Gastroesophageal sphincter (tissue), 3 donors: ENCODE measurements around the gene DACT2.

Source experiments
- EP300 ChIP-seq: sonication (generic); formaldehyde crosslinking; IDR thresholded peaks from one replicate; pipeline ENCODE4 v1.6.1; 2017; ENCODE audit warnings: antibody characterized with exemption, mild to moderate bottlenecking
- POLR2A ChIP-seq, 2 donors: fragments of 450-650 bp; IDR thresholded peaks; one replicate each; pipeline ENCODE4 v1.6.1; 2017; ENCODE audit warnings: antibody characterized with exemption in 2 of 2, mild to moderate bottlenecking in 2 of 2, moderate library complexity in 1 of 2
- POLR2AphosphoS5 ChIP-seq: sonication (generic); formaldehyde crosslinking; IDR thresholded peaks from one replicate; pipeline ENCODE4 v1.6.1; 2017; ENCODE audit warnings: antibody characterized with exemption
- TF ChIP-seq, protein P1 (sequence below), 4 experiments: fragments of 200-600 bp in 2 of 4; fragments of 450-650 bp in 2 of 4; sonication (generic) in 1 of 4; IDR thresholded peaks; one replicate each; pipeline ENCODE4 v1.5.1; 2017 to 2019; ENCODE audit warnings: antibody characterized with exemption in 4 of 4, mild to moderate bottlenecking in 2 of 4, moderate library complexity in 2 of 4

GRCh38 chr6:168278904-168279303 is 40.7 kb downstream of the DACT2 start:
- TF ChIP-seq, protein P1, sequence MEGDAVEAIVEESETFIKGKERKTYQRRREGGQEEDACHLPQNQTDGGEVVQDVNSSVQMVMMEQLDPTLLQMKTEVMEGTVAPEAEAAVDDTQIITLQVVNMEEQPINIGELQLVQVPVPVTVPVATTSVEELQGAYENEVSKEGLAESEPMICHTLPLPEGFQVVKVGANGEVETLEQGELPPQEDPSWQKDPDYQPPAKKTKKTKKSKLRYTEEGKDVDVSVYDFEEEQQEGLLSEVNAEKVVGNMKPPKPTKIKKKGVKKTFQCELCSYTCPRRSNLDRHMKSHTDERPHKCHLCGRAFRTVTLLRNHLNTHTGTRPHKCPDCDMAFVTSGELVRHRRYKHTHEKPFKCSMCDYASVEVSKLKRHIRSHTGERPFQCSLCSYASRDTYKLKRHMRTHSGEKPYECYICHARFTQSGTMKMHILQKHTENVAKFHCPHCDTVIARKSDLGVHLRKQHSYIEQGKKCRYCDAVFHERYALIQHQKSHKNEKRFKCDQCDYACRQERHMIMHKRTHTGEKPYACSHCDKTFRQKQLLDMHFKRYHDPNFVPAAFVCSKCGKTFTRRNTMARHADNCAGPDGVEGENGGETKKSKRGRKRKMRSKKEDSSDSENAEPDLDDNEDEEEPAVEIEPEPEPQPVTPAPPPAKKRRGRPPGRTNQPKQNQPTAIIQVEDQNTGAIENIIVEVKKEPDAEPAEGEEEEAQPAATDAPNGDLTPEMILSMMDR (IDR thresholded peaks at IDR 0.05): no peak
- TF ChIP-seq POLR2A (IDR thresholded peaks at IDR 0.05): no peak
- no peak for TF ChIP-seq POLR2AphosphoS5
- TF ChIP-seq EP300: no peak
